Activated T-cell treated with anti-CD3 and anti-CD28 coated beads, Interleukin-2, amount 50 U/mL, for 24 hours (primary cell): ENCODE data around the gene MAPKAPK3.
"Not testable (repeated sequence)": the region's sequence is repeated elsewhere in the genome, so short reads cannot be mapped to it uniquely, and the experiment has no call there.

ENCODE experiments used
- DNase-seq: peaks from one replicate; pipeline ENCODE4 v3.0.0-alpha.2; 2020
- H3K27ac Mint-ChIP-seq: 2 replicates; pipeline ENCODE4 v1.8.0; 2020; ENCODE audit warnings: mild to moderate bottlenecking, mixed read lengths
- H3K27me3 Mint-ChIP-seq: 2 replicates; pipeline ENCODE4 v1.8.0; 2020; ENCODE audit warnings: mixed read lengths
- H3K36me3 Mint-ChIP-seq: 2 replicates; pipeline ENCODE4 v1.8.0; 2020; ENCODE audit warnings: low read depth, mixed read lengths
- H3K4me1 Mint-ChIP-seq: 2 replicates; pipeline ENCODE4 v1.8.0; 2020; ENCODE audit warnings: low read depth, mixed read lengths
- H3K4me3 Mint-ChIP-seq: 2 replicates; pipeline ENCODE4 v1.8.0; 2020; ENCODE audit warnings: mild to moderate bottlenecking, moderate library complexity, mixed read lengths
- H3K9me3 Mint-ChIP-seq: 2 replicates; pipeline ENCODE4 v1.8.0; 2020; ENCODE audit warnings: mixed read lengths

The MAPKAPK3 gene

DNA sequence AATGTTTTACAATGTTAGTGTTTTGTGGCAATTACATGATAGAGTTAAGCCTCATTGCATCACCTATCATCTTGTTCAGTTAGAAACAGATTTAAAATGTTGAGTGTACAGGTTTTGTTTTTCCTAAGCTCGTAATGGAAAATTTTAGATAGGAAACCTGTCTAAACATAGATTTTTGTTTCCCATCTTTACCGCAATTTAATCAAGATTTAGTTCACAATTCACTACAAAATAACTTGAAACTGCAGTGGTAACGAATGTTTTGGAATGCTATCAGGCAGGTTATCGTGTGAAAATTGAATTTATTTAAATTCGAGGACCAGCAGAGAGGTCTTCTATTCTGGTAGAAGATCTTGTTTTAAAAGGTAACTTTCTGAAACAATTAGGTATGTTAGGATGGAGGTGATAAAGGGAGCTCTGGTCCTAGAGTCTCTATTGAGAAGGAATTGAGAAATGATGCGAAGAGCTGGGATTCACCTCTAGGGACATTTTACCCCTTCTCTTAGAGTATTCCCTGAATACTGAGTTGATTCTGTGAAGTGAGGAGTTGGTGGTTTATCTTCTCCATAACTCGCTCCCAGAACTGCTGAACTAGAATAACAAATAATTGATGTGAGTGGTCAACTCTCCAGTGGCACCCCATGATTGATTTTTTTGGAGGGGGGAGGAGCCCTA, 59.2 kb downstream of the MAPKAPK3 start:
- H3K9me3 Mint-ChIP-seq, result no peaks in the 10 kb centered on the region
- peak overlapping the region; percentile 76 for H3K4me3 Mint-ChIP-seq
- no peak overlapping the region for H3K27ac Mint-ChIP-seq
- no peak for DNase-seq
- H3K36me3 Mint-ChIP-seq, result no peaks in the 10 kb centered on the region
- peaks cover 54% of the 10 kb centered on the region for H3K27me3 Mint-ChIP-seq
- peaks cover 15% of the 10 kb centered on the region for H3K4me1 Mint-ChIP-seq

GRCh38 chr3:50687127-50687751, 70.3 kb downstream of the MAPKAPK3 start:
- Mint-ChIP-seq H3K27me3 (peaks cover 12% of the 10 kb centered on the region), H3K36me3 (no peaks in the 10 kb centered on the region), H3K9me3 (no peaks in the 10 kb centered on the region), H3K4me1 (no peaks in the 10 kb centered on the region), H3K27ac (no peak overlapping the region), H3K4me3 (no peak overlapping the region)
- no peak for DNase-seq

DNA sequence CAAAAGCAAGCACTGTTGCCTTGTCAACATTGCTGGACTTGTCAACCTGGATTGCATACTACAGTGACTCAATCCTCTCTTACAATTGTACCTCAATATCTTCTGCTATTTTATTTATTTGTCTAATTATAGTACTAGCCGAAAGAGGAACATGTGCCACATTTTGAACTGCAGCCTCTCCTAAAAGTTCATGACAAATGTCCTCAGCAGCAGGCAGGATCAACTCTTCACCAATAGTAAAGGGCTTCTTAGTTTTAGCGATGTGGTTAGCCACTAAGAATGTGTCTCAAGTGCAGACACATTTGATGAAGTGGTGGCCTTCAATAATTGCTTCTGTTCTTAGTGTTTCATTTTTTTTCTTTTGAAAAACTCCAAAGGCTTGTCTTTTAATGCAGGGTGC, 71.0 kb downstream of the MAPKAPK3 start:
- Mint-ChIP-seq H3K4me1 (no peaks in the 10 kb centered on the region), H3K9me3 (no peaks in the 10 kb centered on the region), H3K4me3 (no peak overlapping the region), H3K27ac (no peak overlapping the region), H3K36me3 (no peaks in the 10 kb centered on the region), H3K27me3 (peaks cover 12% of the 10 kb centered on the region)
- no peak for DNase-seq

DNA sequence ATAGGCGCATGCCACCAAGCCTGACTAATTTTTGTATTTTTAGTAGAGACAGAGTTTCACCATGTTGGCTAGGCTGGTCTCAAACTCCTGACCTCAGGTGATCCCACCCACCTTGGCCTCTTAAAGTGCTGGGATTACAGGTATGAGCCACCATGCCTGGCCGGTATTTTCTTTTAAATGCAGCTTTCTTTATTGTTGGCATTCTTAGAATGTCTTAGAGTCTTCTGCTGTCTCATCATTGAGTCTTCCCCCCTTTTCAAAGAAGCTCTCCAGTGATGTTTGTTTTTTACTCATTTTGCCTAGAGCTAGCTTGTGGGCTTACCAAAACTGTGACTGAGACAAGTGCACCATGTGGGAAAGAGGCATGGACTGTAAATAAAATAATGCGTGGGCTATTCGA, 71.7 kb downstream of the MAPKAPK3 start:
- H3K36me3 Mint-ChIP-seq, H3K9me3 Mint-ChIP-seq, H3K4me3 Mint-ChIP-seq, H3K27me3 Mint-ChIP-seq, H3K4me1 Mint-ChIP-seq, H3K27ac Mint-ChIP-seq, DNase-seq: not testable (repeated sequence)

DNA sequence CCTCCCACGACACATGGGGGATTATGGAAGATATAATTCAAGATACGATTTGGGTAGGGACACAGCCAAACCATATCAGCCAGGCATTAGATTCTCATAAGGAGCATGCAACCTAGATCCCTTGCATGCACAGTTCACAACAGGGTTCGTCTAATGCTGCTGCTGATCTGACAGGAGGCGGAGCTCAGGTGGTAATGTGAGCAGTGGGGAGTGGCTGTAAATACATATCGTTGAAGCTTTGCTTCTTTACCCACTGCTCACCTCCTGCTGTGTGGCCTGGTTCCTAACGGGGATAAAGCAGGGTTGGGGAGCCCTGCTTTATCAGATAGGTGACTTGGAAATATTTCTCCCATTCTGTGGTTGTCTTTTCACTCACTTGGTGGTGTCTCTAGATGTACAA, 72.6 kb downstream of the MAPKAPK3 start:
- Mint-ChIP-seq H3K4me1 (no peaks in the 10 kb centered on the region), H3K4me3 (no peak overlapping the region), H3K27ac (no peak overlapping the region), H3K36me3 (no peaks in the 10 kb centered on the region), H3K27me3 (peaks cover 6% of the 10 kb centered on the region), H3K9me3 (no peaks in the 10 kb centered on the region)
- DNase-seq, result no peak

DNA sequence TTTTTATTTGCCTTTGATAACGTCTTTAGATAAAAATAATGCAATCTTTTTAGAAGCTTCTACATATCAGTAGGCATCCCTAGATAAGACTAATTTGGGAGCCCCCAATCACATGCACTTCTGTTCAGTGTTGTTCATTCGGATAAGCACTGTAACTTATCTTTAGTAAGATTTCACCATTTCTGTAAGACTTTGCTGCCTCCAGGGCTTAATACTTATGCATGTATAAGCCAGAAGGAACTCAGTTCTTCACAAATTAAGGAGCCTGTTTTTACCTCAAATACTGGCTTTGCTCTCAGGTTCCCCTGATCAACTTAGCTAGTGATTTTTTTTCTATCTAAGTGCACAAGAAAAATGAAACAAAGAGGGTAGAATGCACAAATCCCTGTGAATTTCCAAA, 78.1 kb downstream of the MAPKAPK3 start:
- Mint-ChIP-seq H3K4me3 (no peak overlapping the region), H3K36me3 (no peaks in the 10 kb centered on the region), H3K4me1 (no peaks in the 10 kb centered on the region), H3K27me3 (peaks cover 5% of the 10 kb centered on the region), H3K27ac (no peak overlapping the region), H3K9me3 (peaks cover 12% of the 10 kb centered on the region)
- no peak for DNase-seq

DNA sequence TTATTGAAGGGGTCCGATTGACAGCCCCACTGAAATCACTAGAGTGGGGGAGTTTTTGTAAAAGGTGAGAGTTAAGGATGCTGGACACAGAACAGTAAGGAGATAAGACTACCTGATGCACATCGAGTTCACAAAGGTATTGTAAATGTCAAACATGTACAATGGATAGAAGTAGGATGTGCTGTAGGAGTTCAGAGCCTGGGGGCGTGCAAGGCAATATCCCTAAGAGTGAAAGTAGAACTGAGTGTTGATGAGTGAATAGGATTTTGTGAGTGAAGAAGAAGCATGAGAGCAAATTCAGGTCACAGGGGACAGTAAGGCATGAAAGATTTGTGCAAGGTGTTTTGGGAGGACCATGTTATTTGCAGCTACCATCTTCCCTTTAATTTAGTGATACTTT, 79.3 kb downstream of the MAPKAPK3 start:
- Mint-ChIP-seq H3K27ac (no peak overlapping the region), H3K27me3 (peaks cover 5% of the 10 kb centered on the region), H3K4me1 (no peaks in the 10 kb centered on the region), H3K9me3 (peaks cover 12% of the 10 kb centered on the region), H3K36me3 (no peaks in the 10 kb centered on the region), H3K4me3 (no peak overlapping the region)
- DNase-seq, result no peak

DNA sequence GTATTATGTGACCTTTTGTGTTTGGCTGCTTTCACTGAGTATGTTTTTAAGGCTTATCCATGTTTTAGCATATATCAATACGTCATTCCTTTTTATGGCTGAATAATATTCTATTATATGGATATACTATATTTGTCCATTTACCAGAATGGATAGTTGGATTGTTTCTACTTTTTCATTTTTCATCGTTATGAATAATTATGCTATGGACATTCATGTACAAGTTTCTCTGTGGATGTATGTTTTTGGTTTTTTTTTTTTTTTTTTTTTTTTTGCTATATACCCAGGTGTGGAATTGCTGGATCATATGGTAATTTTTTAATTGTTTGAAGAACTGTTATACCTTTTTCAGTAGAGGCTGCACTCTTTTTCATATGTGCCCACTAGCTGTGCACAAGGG, 81.3 kb downstream of the MAPKAPK3 start:
- Mint-ChIP-seq H3K36me3 (no peaks in the 10 kb centered on the region), H3K27me3 (peaks cover 3% of the 10 kb centered on the region), H3K4me1 (no peaks in the 10 kb centered on the region), H3K27ac (no peak overlapping the region), H3K4me3 (no peak overlapping the region), H3K9me3 (peaks cover 12% of the 10 kb centered on the region)
- no peak for DNase-seq
